Esophagus muscularis mucosa (tissue), 3 donors: ENCODE results near the gene KRTDAP.

Source experiments
- EP300 ChIP-seq: sonication (generic); formaldehyde crosslinking; IDR thresholded peaks from one replicate; pipeline ENCODE4 v1.6.1; 2017; ENCODE audit warnings: antibody characterized with exemption
- TF ChIP-seq, protein P1 (sequence below), 3 experiments: fragments of 200-600 bp in 2 of 3; fragments of 450-650 bp in 1 of 3; sonication (generic) in 2 of 3; IDR thresholded peaks; one replicate each; pipeline ENCODE4 v1.5.1; 2017 to 2019; ENCODE audit warnings: antibody characterized with exemption in 3 of 3, mild to moderate bottlenecking in 2 of 3, moderate library complexity in 1 of 3

DNA sequence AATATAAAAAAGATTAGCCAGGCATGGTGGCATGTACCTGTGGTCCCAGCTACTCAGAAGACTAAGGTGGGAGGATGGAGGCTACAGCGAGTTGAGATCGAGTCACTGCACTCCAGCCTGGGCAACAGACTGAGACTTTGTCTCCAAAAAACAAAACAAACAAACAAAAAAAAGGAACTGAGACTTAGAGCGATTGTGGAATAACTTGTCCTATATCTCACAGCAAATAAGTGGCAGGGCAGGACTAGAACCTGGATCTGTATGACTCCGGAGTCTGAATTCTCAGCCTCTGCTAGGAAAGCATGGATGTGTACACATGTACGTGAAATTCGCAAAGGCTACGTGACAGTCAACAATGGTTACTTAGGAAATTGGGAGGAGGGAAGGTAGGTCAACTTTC lies 20.1 kb downstream of the KRTDAP start:
- TF ChIP-seq, protein P1, sequence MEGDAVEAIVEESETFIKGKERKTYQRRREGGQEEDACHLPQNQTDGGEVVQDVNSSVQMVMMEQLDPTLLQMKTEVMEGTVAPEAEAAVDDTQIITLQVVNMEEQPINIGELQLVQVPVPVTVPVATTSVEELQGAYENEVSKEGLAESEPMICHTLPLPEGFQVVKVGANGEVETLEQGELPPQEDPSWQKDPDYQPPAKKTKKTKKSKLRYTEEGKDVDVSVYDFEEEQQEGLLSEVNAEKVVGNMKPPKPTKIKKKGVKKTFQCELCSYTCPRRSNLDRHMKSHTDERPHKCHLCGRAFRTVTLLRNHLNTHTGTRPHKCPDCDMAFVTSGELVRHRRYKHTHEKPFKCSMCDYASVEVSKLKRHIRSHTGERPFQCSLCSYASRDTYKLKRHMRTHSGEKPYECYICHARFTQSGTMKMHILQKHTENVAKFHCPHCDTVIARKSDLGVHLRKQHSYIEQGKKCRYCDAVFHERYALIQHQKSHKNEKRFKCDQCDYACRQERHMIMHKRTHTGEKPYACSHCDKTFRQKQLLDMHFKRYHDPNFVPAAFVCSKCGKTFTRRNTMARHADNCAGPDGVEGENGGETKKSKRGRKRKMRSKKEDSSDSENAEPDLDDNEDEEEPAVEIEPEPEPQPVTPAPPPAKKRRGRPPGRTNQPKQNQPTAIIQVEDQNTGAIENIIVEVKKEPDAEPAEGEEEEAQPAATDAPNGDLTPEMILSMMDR (IDR thresholded peaks at IDR 0.05): no peak
- no peak for TF ChIP-seq EP300
